Measurements from ENCODE around the gene MCAM. TPM values are rescaled to one million over a fixed set of nuclear protein-coding genes. Genes with fewer than 3 reads are reported as not detected.

MCAM gene
- total RNA-seq, 2 donors from 2014 or later = 25.6 to 54.0 TPM

GRCh38 chr11:119355091-119355843 is 38.3 kb upstream of the MCAM start:
- no peak for DNase-seq
- H3K36me3 Mint-ChIP-seq (ENCODE audit: low read depth) = peaks cover 4% of the 10 kb centered on the region
- no peak for ATAC-seq
- H3K4me1 Mint-ChIP-seq = peaks cover 17% of the 10 kb centered on the region
- peak overlapping the region; percentile 65 for H3K4me3 Mint-ChIP-seq
- H3K9me3 ChIP-seq (ENCODE audit: control insufficient read depth, low read length, poor library complexity, severe bottlenecking) = no peaks in the 10 kb centered on the region
- peaks cover 30% of the 10 kb centered on the region for H3K27me3 Mint-ChIP-seq
- H3K27ac Mint-ChIP-seq = no peak overlapping the region

- Mint-ChIP-seq H3K36me3 (ENCODE audit: low read depth) (peaks cover 4% of the 10 kb centered on the region), H3K4me3 (no peak overlapping the region), H3K27me3 (peaks cover 23% of the 10 kb centered on the region), H3K27ac (no peak overlapping the region), H3K4me1 (peaks cover 17% of the 10 kb centered on the region)
- ATAC-seq = no peak
- H3K9me3 ChIP-seq (ENCODE audit: control insufficient read depth, low read length, poor library complexity, severe bottlenecking) = no peaks in the 10 kb centered on the region
- no peak for DNase-seq
Measured at GRCh38 chr11:119352857-119353260, 35.9 kb upstream of the MCAM start.

GRCh38 chr11:119351232-119351631 is 34.3 kb upstream of the MCAM start:
- H3K9me3 ChIP-seq (ENCODE audit: control insufficient read depth, low read length, poor library complexity, severe bottlenecking) = no peaks in the 10 kb centered on the region
- H3K4me1 Mint-ChIP-seq = peaks cover 9% of the 10 kb centered on the region
- no peak overlapping the region for H3K4me3 Mint-ChIP-seq
- no peak for DNase-seq
- H3K36me3 Mint-ChIP-seq (ENCODE audit: low read depth) = peaks cover 4% of the 10 kb centered on the region
- H3K27ac Mint-ChIP-seq = no peak overlapping the region
- H3K27me3 Mint-ChIP-seq = peaks cover 29% of the 10 kb centered on the region
- no peak for ATAC-seq

- DNase-seq (no peak), ATAC-seq (no peak)
- H3K27me3 Mint-ChIP-seq = peaks cover 28% of the 10 kb centered on the region
- no peaks in the 10 kb centered on the region for H3K9me3 ChIP-seq (ENCODE audit: control insufficient read depth, low read length, poor library complexity, severe bottlenecking)
- H3K4me1 Mint-ChIP-seq = peaks cover 5% of the 10 kb centered on the region
- peak overlapping the region; percentile 32 for H3K27ac Mint-ChIP-seq
- H3K36me3 Mint-ChIP-seq (ENCODE audit: low read depth) = peaks cover 4% of the 10 kb centered on the region
- no peak overlapping the region for H3K4me3 Mint-ChIP-seq
Measured at GRCh38 chr11:119350302-119350701, 33.4 kb upstream of the MCAM start.

- Mint-ChIP-seq H3K4me1 (peaks cover 5% of the 10 kb centered on the region), H3K27me3 (peaks cover 33% of the 10 kb centered on the region), H3K4me3 (no peak overlapping the region), H3K27ac (no peak overlapping the region), H3K36me3 (ENCODE audit: low read depth) (peaks cover 7% of the 10 kb centered on the region)
- H3K9me3 ChIP-seq (ENCODE audit: control insufficient read depth, low read length, poor library complexity, severe bottlenecking) = no peaks in the 10 kb centered on the region
- ATAC-seq = no peak
- no peak for DNase-seq
Measured at GRCh38 chr11:119347940-119348605, 31.1 kb upstream of the MCAM start.

- Mint-ChIP-seq H3K4me3 (no peak overlapping the region), H3K27ac (no peak overlapping the region), H3K27me3 (peaks cover 34% of the 10 kb centered on the region), H3K4me1 (peaks cover 5% of the 10 kb centered on the region), H3K36me3 (ENCODE audit: low read depth) (peaks cover 7% of the 10 kb centered on the region)
- DNase-seq = no peak
- no peak for ATAC-seq
- H3K9me3 ChIP-seq (ENCODE audit: control insufficient read depth, low read length, poor library complexity, severe bottlenecking) = no peaks in the 10 kb centered on the region
Measured at GRCh38 chr11:119347242-119347641, 30.3 kb upstream of the MCAM start.

- no peak within 1 kb of the TSS for H3K27ac Mint-ChIP-seq
- peaks cover 7% of the 10 kb centered on the region for H3K36me3 Mint-ChIP-seq (ENCODE audit: low read depth)
- peaks cover 34% of the 10 kb centered on the region for H3K27me3 Mint-ChIP-seq
- ATAC-seq (no peak), DNase-seq (no peak)
- peaks cover 7% of the 10 kb centered on the region for H3K4me1 Mint-ChIP-seq
- no peaks in the 10 kb centered on the region for H3K9me3 ChIP-seq (ENCODE audit: control insufficient read depth, low read length, poor library complexity, severe bottlenecking)
- no peak within 1 kb of the TSS for H3K4me3 Mint-ChIP-seq
Measured at GRCh38 chr11:119346605-119347004, 29.7 kb upstream of the MCAM start, which contains the start of gene MFRP. Gene MFRP (minus strand): TSS chr11:119346705. CDS start chr11:119346513, 192 bp downstream.

GRCh38 chr11:119345685-119346084 is 28.8 kb upstream of the MCAM start:
- Mint-ChIP-seq H3K27me3 (peaks cover 38% of the 10 kb centered on the region), H3K4me1 (peaks cover 10% of the 10 kb centered on the region), H3K36me3 (ENCODE audit: low read depth) (peaks cover 7% of the 10 kb centered on the region), H3K4me3 (no peak overlapping the region), H3K27ac (no peak overlapping the region)
- no peaks in the 10 kb centered on the region for H3K9me3 ChIP-seq (ENCODE audit: control insufficient read depth, low read length, poor library complexity, severe bottlenecking)
- DNase-seq (no peak), ATAC-seq (no peak)

GRCh38 chr11:119344291-119345010 is 27.5 kb upstream of the MCAM start:
- DNase-seq = no peak

GRCh38 chr11:119343726-119344125 is 26.8 kb upstream of the MCAM start:
- Mint-ChIP-seq H3K36me3 (ENCODE audit: low read depth) (peaks cover 10% of the 10 kb centered on the region), H3K27me3 (peaks cover 45% of the 10 kb centered on the region), H3K4me3 (no peak overlapping the region), H3K27ac (no peak overlapping the region), H3K4me1 (peaks cover 10% of the 10 kb centered on the region)
- ATAC-seq = no peak
- no peaks in the 10 kb centered on the region for H3K9me3 ChIP-seq (ENCODE audit: control insufficient read depth, low read length, poor library complexity, severe bottlenecking)
- DNase-seq = no peak

More at GRCh38 chr11:119344291-119345010, 27.5 kb upstream of the MCAM start:
- Mint-ChIP-seq H3K27me3 (peaks cover 38% of the 10 kb centered on the region), H3K4me3 (no peak overlapping the region), H3K4me1 (peaks cover 8% of the 10 kb centered on the region), H3K27ac (no peak overlapping the region), H3K36me3 (ENCODE audit: low read depth) (peaks cover 7% of the 10 kb centered on the region)
- ATAC-seq = no peak
- no peaks in the 10 kb centered on the region for H3K9me3 ChIP-seq (ENCODE audit: control insufficient read depth, low read length, poor library complexity, severe bottlenecking)

GRCh38 chr11:119342362-119343130 is 25.6 kb upstream of the MCAM start:
- Mint-ChIP-seq H3K4me3 (no peak overlapping the region), H3K27me3 (peaks cover 49% of the 10 kb centered on the region)
- no peaks in the 10 kb centered on the region for H3K9me3 ChIP-seq (ENCODE audit: control insufficient read depth, low read length, poor library complexity, severe bottlenecking)

GRCh38 chr11:119342023-119342300 is 25.0 kb upstream of the MCAM start:
- no peaks in the 10 kb centered on the region for H3K9me3 ChIP-seq (ENCODE audit: control insufficient read depth, low read length, poor library complexity, severe bottlenecking)
- peaks cover 49% of the 10 kb centered on the region for H3K27me3 Mint-ChIP-seq
- ATAC-seq (no peak), DNase-seq (no peak)
- H3K27ac Mint-ChIP-seq = no peak overlapping the region
- H3K4me3 Mint-ChIP-seq = no peak overlapping the region
- H3K4me1 Mint-ChIP-seq = peaks cover 13% of the 10 kb centered on the region
- peaks cover 10% of the 10 kb centered on the region for H3K36me3 Mint-ChIP-seq (ENCODE audit: low read depth)

More at GRCh38 chr11:119342362-119343130, 25.6 kb upstream of the MCAM start:
- Mint-ChIP-seq H3K36me3 (ENCODE audit: low read depth) (peaks cover 10% of the 10 kb centered on the region), H3K27ac (no peak overlapping the region), H3K4me1 (peaks cover 13% of the 10 kb centered on the region)
- DNase-seq = no peak
- ATAC-seq = no peak
